ENCODE measurements around the gene SEMA6A. TPM values are rescaled to one million over a fixed set of nuclear protein-coding genes. Genes with fewer than 3 reads are reported as not detected.

The SEMA6A gene
- total and polyA plus RNA-seq, 2 of the 13 experiments (the other 11 are each of a cell fraction or from before 2014, with no cell fraction given): 5.1 to 6.5 TPM

- WGBS (ENCODE audit: low lambda C conversion rate): 69% methylated on average over 9 of the region's 11 CpGs
- CTCF ChIA-PET (ENCODE audit: low intra/inter-chr PET ratio, low total read pairs): no interaction called here
Observed at GRCh38 chr5:116562669-116563068, 12.0 kb downstream of the SEMA6A start.

More at GRCh38 chr5:116562669-116563068, 12.0 kb downstream of the SEMA6A start:
- DNase-seq (ENCODE audit: low spot score): no peak
- POLR2A ChIA-PET: no interaction called here
- no peaks in the 10 kb centered on the region for H3K27me3 ChIP-seq (ENCODE audit: control insufficient read depth in 1 of 2, insufficient read depth in 2 of 2, low read length in 2 of 2)
- TF ChIP-seq ZNF674 (CRISPR knock-in tag; IDR thresholded peaks at IDR 0.05; ENCODE audit: low read depth): no peak
- no peak for TF ChIP-seq TBX2 (CRISPR knock-in tag; IDR thresholded peaks at IDR 0.05; ENCODE audit: borderline replicate concordance)
- TF ChIP-seq SRSF4 (IDR thresholded peaks at IDR 0.05; ENCODE audit: low read depth, low read length, poor library complexity, severe bottlenecking): no peak
- TF ChIP-seq, protein P1, sequence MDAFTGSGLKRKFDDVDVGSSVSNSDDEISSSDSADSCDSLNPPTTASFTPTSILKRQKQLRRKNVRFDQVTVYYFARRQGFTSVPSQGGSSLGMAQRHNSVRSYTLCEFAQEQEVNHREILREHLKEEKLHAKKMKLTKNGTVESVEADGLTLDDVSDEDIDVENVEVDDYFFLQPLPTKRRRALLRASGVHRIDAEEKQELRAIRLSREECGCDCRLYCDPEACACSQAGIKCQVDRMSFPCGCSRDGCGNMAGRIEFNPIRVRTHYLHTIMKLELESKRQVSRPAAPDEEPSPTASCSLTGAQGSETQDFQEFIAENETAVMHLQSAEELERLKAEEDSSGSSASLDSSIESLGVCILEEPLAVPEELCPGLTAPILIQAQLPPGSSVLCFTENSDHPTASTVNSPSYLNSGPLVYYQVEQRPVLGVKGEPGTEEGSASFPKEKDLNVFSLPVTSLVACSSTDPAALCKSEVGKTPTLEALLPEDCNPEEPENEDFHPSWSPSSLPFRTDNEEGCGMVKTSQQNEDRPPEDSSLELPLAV (CRISPR knock-in tag; conservative IDR thresholded peaks at IDR 0.05; ENCODE audit: low read depth): no peak
- TF ChIP-seq ZNF775 (CRISPR knock-in tag; IDR thresholded peaks at IDR 0.05; ENCODE audit: borderline replicate concordance): no peak
- TF ChIP-seq PRDM15 (CRISPR knock-in tag; IDR thresholded peaks at IDR 0.05): no peak
- in situ Hi-C loops (cut with HindIII; ENCODE audit: extremely low pct_ligation_motif_present, low pct_unique_long_range_greater_than_20kb): no loop called here
- H4K20me1 ChIP-seq (ENCODE audit: insufficient read depth, low read length): no peaks in the 10 kb centered on the region; the same call in 1 of the 2 replicates
- peaks cover 74% of the 10 kb centered on the region for H3K79me2 ChIP-seq (ENCODE audit: insufficient read depth, low read length)
- H3K36me3 ChIP-seq (replicated peaks in 1 of 2; ENCODE audit: control insufficient read depth in 1 of 2, insufficient read depth in 2 of 2, low read length in 2 of 2): no peaks in the 10 kb centered on the region
- no peak overlapping the region for H3K4me3 ChIP-seq (replicated peaks in 1 of 3; ENCODE audit: insufficient read depth in 1 of 3, low read depth in 2 of 3, low read length in 3 of 3)
- H3K4me1 ChIP-seq (ENCODE audit: insufficient read depth, low read length): peaks cover 19% of the 10 kb centered on the region
- no peak overlapping the region for H3K27ac ChIP-seq (ENCODE audit: extremely low read length, insufficient read depth, low read length)
- BruUV-seq (replicated peaks): no TSS peak
- no peak overlapping the region for H2AFZ ChIP-seq (ENCODE audit: low read length)
- no peak overlapping the region for H3K4me2 ChIP-seq (ENCODE audit: low read depth, low read length)
- H3K9me3 ChIP-seq (ENCODE audit: low read length): no peaks in the 10 kb centered on the region
- no peak for ATAC-seq
- no peak overlapping the region for H3K9ac ChIP-seq (ENCODE audit: insufficient read depth, low read depth, low read length)
- no peak for FAIRE-seq
- intact Hi-C loops (cut with micrococcal nuclease; ENCODE audit: unreplicated experiment): no loop called here

All from HepG2 (cell line).